Thyroid gland (tissue), 4 donors: ENCODE data around the gene VCPKMT. TPM values are rescaled to one million over a fixed set of nuclear protein-coding genes. Genes with fewer than 3 reads are reported as not detected.

ENCODE experiments used
- DNase-seq, 2 donors: peaks; one replicate each; pipeline ENCODE4 v3.0.0-alpha.2; 2019
- H3K27ac ChIP-seq, 3 donors: fragments of 200-600 bp; sonication (generic); 1 replicate in 2 of 3; 2 replicates in 1 of 3; pipeline ENCODE4 v1.5.1; 2016 to 2019; ENCODE audit warnings: mild to moderate bottlenecking in 1 of 3, moderate library complexity in 1 of 3
- H3K27me3 ChIP-seq: fragments of 200-600 bp; sonication (generic); one replicate; pipeline ENCODE4 v1.5.1; 2019
- H3K36me3 ChIP-seq, 2 donors: fragments of 200-600 bp; sonication (generic); one replicate each; pipeline ENCODE4 v1.5.1; 2016 to 2019
- H3K4me1 ChIP-seq, 2 donors: fragments of 200-600 bp; sonication (generic); one replicate each; pipeline ENCODE4 v1.5.1; 2017 to 2019
- H3K4me3 ChIP-seq, 3 donors: fragments of 200-600 bp; sonication (generic); replicated peaks in 1 of 3; 1 replicate in 2 of 3; 2 replicates in 1 of 3; pipeline ENCODE4 v1.5.1; 2016; ENCODE audit warnings: mild to moderate bottlenecking in 1 of 3
- H3K9me3 ChIP-seq: fragments of 200-600 bp; sonication (generic); one replicate; pipeline ENCODE4 v1.5.1; 2017
- POLR2A ChIP-seq, 2 donors: fragments of 450-650 bp; IDR thresholded peaks; one replicate each; pipeline ENCODE4 v1.6.1; 2017; ENCODE audit warnings: antibody characterized with exemption in 2 of 2, mild to moderate bottlenecking in 2 of 2, moderate library complexity in 1 of 2
- WGBS, 2 donors: methylation state at CpG; one replicate each; pipeline ENCODE4 v1.1.5; 2017; 5-methylcytosine and 5-hydroxymethylcytosine counted together
- intact Hi-C: fragments of 100-400 bp; cut with DNase I; formaldehyde crosslinking; loops from one replicate; pipeline ENCODE4 v1.15.1; 2023
- total RNA-seq, 4 donors: library from RNA; depleted of rRNA; stranded (reverse); fragments of >200 nt; gene quantifications; one replicate each; pipeline ENCODE4 v1.2.3, GENCODE V29; 2016
- TF ChIP-seq, protein P1 (sequence below), 6 experiments: fragments of 200-600 bp in 3 of 6; fragments of 450-650 bp in 3 of 6; sonication (generic) in 3 of 6; IDR thresholded peaks; one replicate each; pipeline ENCODE4 v1.5.1; 2016 to 2019; ENCODE audit warnings: antibody characterized with exemption in 6 of 6, mild to moderate bottlenecking in 2 of 6, inconsistent platforms in 1 of 6, moderate library complexity in 1 of 6

Gene VCPKMT
- total RNA-seq, 4 donors from 2014 or later: 4.5 to 16.0 (median 12.3) TPM

- intact Hi-C loops: no loop called here
- Histone ChIP-seq H3K9me3 (no peaks in the 10 kb centered on the region), H3K4me3 (no peak overlapping the region), H3K4me1 (no peaks in the 10 kb centered on the region), H3K27me3 (no peaks in the 10 kb centered on the region), H3K36me3 (no peaks in the 10 kb centered on the region), H3K27ac (no peak overlapping the region)
- no peak for DNase-seq
- TF ChIP-seq POLR2A (IDR thresholded peaks at IDR 0.05): no peak
- TF ChIP-seq, protein P1, sequence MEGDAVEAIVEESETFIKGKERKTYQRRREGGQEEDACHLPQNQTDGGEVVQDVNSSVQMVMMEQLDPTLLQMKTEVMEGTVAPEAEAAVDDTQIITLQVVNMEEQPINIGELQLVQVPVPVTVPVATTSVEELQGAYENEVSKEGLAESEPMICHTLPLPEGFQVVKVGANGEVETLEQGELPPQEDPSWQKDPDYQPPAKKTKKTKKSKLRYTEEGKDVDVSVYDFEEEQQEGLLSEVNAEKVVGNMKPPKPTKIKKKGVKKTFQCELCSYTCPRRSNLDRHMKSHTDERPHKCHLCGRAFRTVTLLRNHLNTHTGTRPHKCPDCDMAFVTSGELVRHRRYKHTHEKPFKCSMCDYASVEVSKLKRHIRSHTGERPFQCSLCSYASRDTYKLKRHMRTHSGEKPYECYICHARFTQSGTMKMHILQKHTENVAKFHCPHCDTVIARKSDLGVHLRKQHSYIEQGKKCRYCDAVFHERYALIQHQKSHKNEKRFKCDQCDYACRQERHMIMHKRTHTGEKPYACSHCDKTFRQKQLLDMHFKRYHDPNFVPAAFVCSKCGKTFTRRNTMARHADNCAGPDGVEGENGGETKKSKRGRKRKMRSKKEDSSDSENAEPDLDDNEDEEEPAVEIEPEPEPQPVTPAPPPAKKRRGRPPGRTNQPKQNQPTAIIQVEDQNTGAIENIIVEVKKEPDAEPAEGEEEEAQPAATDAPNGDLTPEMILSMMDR (IDR thresholded peaks at IDR 0.05): no peak
- WGBS, 2 donors: 50% methylated on average over 2 of the region's 2 CpGs
Measured at GRCh38 chr14:50088731-50089130, 27.6 kb downstream of the VCPKMT start.

DNA sequence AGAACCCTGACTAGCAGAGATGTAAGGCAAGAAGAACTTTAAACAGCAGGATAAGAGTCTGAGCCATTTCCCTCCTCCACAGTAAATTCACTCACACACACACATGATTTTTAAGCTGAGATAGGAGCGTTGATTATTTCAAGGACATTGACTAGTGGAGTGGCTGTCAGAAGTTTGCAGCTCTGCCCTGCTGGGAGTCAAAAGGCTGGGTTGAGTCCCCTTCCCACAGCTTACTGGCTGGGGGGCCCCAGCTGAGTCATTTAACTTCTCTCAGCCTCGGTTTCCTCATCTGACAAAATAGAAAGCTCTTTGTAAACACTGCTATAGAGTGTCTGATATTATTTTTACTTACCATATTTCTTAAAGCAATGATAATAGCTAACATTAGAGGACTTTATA lies 28.3 kb downstream of the VCPKMT start:
- Histone ChIP-seq H3K27me3 (no peaks in the 10 kb centered on the region), H3K9me3 (no peaks in the 10 kb centered on the region), H3K27ac (no peak overlapping the region), H3K4me3 (no peak overlapping the region), H3K36me3 (no peaks in the 10 kb centered on the region), H3K4me1 (no peaks in the 10 kb centered on the region)
- DNase-seq: no peak
- TF ChIP-seq POLR2A (IDR thresholded peaks at IDR 0.05): no peak
- TF ChIP-seq, protein P1 (IDR thresholded peaks at IDR 0.05): no peak
- 90 to 95% methylated on average over 2 of the region's 2 CpGs for WGBS, 2 donors
- intact Hi-C loops: no loop called here

- H3K27me3 ChIP-seq: no peaks in the 10 kb centered on the region
- DNase-seq: no peak
- no peaks in the 10 kb centered on the region for H3K36me3 ChIP-seq
- H3K27ac ChIP-seq: no peak overlapping the region
- H3K4me3 ChIP-seq: no peak overlapping the region
- TF ChIP-seq, protein P1 (IDR thresholded peaks at IDR 0.05): no peak
- no peak for TF ChIP-seq POLR2A (IDR thresholded peaks at IDR 0.05)
- intact Hi-C loops: no loop called here
- no peaks in the 10 kb centered on the region for H3K9me3 ChIP-seq
- H3K4me1 ChIP-seq: no peaks in the 10 kb centered on the region
- 67 to 80% methylated on average over 1 of the region's 1 CpG for WGBS, 2 donors
Measured at GRCh38 chr14:50087341-50088116, 28.8 kb downstream of the VCPKMT start.

GRCh38 chr14:50086321-50086711 lies 30.1 kb downstream of the VCPKMT start:
- H3K36me3 ChIP-seq: no peaks in the 10 kb centered on the region
- intact Hi-C loops: no loop called here
- no peaks in the 10 kb centered on the region for H3K9me3 ChIP-seq
- H3K4me3 ChIP-seq: no peak overlapping the region
- DNase-seq: no peak
- no peaks in the 10 kb centered on the region for H3K4me1 ChIP-seq
- WGBS, 2 donors: 87 to 92% methylated on average over 2 of the region's 2 CpGs
- no peaks in the 10 kb centered on the region for H3K27me3 ChIP-seq
- no peak for TF ChIP-seq POLR2A (IDR thresholded peaks at IDR 0.05)
- TF ChIP-seq, protein P1 (IDR thresholded peaks at IDR 0.05): no peak
- H3K27ac ChIP-seq: no peak overlapping the region

DNA sequence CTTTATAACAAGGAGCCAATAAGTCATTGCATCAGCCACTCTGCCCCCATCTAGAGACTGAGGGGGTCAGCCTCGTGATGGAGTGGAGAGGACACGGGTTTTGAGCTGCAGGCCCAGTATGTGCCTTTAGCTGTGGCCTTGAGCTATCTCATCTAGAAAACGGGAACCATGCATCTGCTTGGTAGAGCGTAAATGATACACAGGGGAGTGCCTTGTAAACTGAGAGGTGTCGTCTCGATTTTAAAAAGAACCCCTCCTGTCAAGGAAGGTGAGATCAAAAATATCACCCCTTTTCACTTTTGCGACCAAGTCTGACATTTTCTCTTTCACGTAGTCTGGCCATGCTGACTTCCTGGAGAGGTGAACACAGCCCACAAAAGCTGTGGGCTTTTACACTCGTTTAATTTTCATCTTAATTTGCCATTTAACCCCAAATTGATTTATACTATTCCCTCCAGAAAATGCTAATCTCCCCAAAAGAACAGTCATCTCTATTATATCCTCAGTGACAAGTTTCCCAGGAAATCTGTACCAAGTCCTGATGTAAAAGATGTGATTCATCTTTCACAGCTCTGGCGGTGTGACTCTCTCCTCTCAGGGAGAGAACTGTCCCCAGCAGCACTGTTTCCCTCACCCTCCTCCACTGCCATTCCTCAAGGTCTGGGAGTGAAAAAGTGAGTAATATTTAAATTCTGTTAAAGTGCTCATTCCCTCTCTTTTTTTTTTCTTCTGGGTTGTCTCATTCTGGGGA lies 30.6 kb downstream of the VCPKMT start:
- Histone ChIP-seq H3K4me3 (no peak overlapping the region), H3K4me1 (no peaks in the 10 kb centered on the region), H3K9me3 (no peaks in the 10 kb centered on the region), H3K36me3 (no peaks in the 10 kb centered on the region), H3K27me3 (no peaks in the 10 kb centered on the region), H3K27ac (no peak overlapping the region)
- DNase-seq: no peak
- TF ChIP-seq, protein P1 (IDR thresholded peaks at IDR 0.05): no peak
- TF ChIP-seq POLR2A (IDR thresholded peaks at IDR 0.05): no peak
- intact Hi-C loops: no loop called here
- WGBS, 2 donors: 82 to 89% methylated on average over 10 of the region's 10 CpGs
